NCI-H460 (cell line): ENCODE measurements around the gene AMBN. TPM values are rescaled to one million over a fixed set of nuclear protein-coding genes. Genes with fewer than 3 reads are reported as not detected.
A peak's percentile ranks its signal among the peaks of the same experiment; 100 is the strongest.

ENCODE experiments used
- DNase-seq: peaks from one replicate; pipeline ENCODE4 v3.0.0-alpha.2; 2016; ENCODE audit warnings: low read depth; ENCODE audit errors: extremely low read depth
- polyA plus RNA-seq: library from polyadenylated mRNA; depleted of rRNA; stranded (reverse); fragments of >200 nt; gene quantifications from 2 replicates; pipeline ENCODE4 v1.2.3, GENCODE V29; 2014; cell fraction: nucleus; rRNA removed
- total RNA-seq: library from RNA; depleted of rRNA; stranded (reverse); fragments of >200 nt; shearing (Covaris generic); gene quantifications from 2 replicates; pipeline ENCODE4 v1.2.3, GENCODE V29; 2014; rRNA removed

AMBN gene, protein sequence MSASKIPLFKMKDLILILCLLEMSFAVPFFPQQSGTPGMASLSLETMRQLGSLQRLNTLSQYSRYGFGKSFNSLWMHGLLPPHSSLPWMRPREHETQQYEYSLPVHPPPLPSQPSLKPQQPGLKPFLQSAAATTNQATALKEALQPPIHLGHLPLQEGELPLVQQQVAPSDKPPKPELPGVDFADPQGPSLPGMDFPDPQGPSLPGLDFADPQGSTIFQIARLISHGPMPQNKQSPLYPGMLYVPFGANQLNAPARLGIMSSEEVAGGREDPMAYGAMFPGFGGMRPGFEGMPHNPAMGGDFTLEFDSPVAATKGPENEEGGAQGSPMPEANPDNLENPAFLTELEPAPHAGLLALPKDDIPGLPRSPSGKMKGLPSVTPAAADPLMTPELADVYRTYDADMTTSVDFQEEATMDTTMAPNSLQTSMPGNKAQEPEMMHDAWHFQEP
- total RNA-seq, result not detected in 2 replicates
- polyA plus RNA-seq, result not detected in 2 replicates

DNA sequence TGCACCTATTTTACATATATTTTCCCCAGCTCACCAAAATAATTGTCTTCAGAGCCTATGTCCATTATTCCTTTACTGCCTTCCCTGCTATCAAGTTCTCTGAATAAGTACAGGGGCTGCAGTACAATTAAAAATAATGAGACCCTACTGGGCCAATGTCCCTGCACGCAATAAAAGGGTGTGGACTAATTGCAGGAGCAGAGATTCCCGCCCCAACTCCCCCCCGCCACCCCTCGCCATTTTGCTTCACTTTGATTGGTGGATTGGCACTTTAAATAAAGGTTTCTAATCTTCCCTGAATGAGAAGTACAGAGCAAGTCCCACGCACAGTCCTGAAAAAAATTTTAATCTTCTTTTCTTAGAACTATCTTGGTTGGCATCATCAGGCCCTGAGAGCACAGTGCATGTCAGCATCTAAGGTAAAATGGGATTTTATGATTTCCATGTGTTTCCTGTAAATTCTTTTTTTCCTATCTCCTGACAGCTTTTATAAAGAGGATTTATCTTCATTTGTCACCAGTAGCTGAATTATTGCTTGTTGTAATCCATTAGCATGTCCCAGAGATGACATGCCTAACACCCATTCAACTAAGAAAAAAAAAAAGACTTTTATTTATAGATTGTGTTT lies at the start of gene AMBN:
Gene AMBN (plus strand): TSS at position 302 of the 628 bp plus-strand sequence. CDS start 103 bp downstream, at position 405.
- no peak for DNase-seq

DNA sequence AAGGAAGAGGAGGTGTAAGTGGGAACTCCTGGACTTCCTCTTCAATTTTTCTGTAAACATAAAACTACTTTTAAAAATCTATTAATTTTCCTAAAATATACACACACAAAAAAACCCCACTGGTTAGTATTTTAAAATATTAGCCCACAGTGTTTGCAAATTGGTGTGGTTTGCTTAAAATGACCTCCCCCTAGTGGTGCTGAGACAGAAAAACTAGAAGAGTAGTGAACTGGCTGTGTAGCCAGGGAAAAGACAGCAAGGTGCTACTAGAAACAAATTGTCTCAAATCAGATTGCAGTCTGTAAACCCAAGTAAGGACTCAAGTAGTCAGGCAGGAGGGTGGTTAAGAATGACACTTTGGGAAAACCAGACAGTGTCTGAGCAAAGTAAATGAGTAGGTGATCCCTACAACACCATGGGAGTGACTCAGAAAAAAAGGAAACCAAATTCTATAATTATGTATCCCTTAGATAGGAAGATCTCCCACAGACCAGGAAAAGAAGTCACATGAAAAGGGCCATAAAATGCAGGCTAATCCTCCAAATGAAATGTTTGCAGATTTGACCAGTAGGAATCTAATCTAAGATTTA lies 47.7 kb upstream of the AMBN start:
- peak; percentile 3 for DNase-seq

DNA sequence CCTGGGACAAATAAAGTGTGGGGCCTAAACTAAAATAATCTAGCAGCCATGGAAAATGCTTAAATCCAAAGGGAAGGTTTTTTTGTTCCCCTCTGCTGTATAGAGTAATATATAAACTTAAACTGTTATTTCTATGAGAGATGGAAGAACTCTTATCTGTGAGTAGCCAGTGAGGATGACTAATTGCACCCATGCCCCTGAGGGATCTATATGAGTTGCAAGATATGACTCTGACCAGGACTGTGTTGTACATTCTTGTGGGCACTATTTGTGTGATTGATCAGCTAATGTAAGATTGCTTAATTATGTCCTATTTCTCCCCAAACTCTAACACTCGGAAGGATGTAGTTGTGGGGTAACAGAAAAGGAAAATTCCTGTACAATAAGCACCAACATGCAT lies 35.2 kb upstream of the AMBN start:
- DNase-seq, result no peak

DNA sequence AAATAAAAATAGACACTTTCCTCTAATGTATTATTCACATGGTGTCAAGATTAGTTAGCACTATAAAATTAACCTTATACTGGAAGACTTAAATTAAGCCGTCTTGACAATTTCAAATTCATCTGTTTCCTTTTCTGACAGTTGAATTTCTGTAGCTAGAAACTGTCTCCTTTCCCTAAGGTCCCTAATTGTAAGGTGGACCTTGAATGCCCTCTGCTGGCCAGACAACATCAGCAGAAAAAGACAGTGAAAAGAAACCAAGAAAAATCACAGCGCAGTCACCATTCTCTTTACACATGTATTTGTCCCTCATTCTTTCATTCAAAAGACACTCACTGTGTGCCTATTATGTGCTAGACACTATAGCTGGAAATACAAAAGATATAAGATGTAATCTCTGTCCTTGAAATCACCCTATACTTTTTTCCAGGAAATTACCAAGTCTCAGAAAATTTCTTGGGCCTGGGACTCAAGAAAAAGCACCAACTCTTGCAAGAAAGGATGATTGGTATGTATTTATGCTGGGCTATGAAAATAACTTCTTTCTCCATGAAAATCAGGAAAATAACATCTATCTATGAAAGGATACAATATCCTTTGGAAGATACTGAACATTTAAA lies 32.7 kb upstream of the AMBN start:
- DNase-seq, result peak; percentile 41

DNA sequence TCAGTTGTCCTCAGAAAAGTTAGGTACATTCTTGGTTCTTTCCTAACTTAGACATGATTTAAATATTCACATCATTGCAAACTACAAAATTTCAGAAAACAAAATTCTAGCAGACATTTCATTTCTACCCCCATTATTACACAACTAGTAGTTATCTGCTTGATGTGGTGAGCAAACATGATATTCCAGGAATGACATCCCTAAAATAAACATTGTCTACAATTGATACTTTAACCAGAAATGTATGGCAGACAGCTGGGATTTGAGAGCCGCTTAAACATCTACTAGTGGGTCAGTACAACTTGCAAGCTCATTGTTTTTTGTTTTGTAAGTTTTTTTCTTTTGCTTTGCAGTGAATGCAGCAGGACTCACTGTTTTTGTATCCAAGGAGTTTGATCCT lies 32.1 kb upstream of the AMBN start:
- DNase-seq, result no peak

DNA sequence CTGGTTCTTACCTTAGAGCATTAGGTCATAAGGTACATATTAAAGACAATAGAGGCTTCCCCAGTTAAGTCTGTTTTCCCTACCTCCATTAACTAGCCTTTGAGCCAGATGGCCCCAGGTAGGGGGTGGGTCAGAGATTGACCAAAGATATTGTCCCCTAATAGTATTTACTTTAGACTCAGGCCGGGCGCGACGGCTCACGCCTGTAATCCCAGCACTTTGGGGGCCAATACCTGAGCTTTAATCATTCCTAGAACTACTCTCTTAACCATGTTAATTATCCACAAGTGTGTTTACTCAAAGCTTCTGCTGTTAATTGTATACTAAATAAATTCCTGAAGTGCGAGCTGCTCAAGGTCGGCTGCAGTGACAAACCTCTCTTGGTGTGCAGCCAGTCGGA lies 28.0 kb upstream of the AMBN start:
- DNase-seq, result no peak

DNA sequence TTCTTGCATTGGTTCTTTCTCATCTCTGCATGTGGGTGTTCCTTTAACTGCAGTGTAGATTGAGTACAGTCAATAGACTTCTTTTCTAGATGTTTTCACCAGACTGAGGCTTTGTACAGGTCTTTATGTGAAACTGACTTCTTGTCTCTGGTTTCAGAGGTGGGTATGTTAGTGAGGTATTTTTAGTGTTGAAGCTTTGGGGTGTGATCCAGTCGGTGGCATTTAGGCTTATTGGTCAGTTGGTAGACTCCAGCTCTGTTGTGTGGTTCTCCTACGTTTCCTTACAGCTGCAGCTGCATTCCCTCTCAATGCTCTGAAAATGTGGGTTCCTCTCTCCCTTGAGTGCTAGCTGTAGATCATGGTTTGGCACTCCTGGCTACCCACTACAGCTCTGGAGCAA lies 21.3 kb upstream of the AMBN start:
- DNase-seq, result no peak

DNA sequence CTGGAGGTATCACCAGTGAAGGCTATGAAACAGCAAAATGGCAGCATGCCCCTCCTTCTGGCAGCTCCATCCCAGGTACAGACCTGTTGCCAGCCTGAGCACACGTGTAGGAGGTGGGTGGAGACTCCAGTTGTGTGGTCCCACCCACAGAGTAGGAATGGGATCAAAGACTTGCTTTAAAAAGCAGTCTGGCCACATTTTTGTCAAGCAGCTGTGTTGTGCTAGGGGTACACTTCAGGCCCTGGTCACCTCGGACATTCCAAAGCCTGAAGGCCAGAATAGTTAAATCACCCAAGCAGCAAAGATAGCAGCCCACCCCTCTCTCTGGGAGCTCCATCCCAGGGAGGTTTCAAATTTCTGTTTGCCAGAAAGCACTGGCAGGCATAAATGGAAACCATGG lies 20.3 kb upstream of the AMBN start:
- no peak for DNase-seq

DNA sequence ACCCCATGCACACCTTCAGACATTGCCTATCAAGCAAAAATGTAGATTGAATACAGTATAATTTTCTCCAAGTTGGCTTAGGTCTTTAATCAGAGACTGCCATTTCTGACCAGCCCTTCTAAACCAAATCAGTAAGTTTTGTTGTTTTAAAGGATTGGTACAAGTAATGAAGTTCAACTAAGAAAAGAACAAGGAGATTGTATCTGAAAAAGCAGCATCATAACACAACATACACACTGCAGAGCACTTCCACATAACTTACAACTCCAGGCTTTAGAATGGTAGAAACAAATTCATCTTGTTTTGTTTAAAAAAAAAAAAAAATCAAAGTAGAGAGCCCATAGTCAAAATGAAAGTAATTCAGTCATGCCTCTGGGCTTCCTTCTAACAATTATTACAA lies 16.1 kb upstream of the AMBN start:
- no peak for DNase-seq

DNA sequence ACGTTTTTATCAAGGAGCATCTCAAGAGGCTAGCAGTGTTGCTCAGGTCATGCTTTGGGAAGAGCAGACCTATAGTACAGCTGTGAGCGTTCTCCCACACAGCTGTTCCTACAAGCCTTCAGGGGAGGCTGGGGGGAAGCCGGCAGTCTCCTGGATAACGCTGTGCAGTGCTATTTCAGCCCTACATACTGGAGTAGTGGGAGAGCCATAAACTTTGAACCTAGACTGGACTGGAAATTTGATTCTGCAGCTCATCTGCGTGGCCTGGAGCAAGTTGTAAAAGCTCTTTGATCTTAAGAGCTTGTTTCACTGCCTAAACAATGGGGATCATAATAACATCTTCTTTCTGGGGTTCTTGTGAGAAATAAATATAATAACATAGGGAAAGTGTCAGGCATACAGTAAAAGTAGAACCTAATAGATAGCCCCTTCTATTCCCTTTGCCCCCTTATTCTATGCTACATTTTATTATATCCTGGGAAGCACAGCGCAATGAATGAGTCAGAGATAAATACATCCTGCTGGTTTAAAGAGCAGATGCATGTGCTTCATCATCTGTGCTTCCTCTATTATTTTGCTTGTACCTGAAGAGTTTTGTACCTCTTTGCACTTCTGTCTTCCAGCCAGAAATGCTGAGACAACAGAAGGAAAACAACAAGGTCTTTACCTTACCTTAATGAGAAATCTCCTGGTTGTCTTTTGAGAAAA lies 14.7 kb upstream of the AMBN start:
- DNase-seq, result no peak

DNA sequence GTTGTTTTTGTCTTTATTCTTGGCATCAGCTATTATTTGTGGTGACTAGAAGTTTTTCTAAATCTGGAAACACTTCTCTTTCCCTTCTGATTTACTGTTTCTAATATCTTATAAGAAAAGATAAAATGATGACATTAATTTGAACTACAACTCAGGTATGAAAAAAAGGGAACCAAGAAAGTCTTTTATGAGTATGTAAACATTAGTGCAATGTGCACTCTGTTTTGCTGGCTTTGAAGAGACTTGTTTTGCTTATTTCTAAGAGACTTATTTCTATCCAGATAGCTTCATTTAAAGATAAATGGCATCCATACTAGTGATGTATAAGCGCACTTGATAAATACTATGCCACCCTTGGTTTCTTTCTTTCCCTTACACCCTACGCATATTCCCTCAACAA lies 10.1 kb upstream of the AMBN start:
- no peak for DNase-seq

DNA sequence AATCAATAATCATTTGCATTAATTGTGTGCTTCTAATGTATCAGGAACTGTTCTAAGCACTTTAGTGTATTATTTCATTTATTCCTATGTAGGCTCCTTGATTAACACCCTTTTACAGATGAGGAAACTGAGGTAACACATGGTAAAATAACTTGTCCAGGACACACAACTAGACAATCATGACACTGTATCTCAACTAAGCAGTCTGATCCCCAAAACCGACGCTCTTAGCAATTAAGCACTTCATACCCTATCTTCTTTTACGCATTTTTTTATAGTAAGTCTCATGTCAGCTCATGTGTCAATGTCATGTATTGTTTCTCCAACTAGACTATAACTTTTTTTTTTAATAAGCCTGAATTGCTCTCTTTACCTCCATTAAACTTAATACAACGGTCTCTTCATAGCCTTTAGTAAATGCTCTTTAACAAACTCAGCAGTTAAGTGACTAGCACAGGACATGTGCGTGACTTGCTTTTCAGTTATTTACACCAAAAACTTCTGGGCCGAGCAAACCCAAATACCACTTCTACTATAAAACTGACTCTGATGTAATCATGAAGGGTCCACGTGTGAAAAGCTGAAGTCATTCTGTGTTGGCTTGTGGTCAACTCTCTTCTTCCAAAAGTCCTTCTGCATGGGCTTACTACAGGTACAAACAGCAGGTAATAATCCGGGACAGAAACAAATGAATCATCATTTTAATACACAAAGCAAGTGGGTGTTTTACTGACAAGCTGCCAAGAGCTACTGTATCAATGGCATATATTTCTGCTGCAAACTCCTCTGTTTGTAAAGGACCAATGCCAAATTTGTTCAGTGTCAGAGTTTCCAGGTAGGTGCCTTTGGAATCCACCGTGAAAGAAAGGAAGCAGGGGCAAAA lies 7.9 kb upstream of the AMBN start:
- DNase-seq, result no peak

DNA sequence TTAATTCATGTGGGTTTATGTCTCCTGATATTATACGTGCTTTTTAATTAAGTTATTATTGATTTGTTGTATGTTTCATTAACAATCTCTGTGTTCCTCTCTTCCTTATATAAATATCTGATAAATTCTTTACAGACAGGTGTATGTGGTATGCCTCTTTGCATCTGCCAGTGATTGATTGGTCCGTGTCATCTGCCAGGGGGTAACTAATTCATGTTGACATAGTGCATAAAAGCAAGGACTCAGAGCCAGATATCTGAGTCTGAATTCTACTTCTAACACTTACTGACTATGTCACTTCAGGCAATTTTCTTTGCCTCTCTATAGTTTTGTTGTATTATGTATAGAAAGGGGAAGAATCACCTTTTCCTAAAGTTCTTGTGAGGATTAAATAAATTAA lies 5.2 kb upstream of the AMBN start:
- no peak for DNase-seq

DNA sequence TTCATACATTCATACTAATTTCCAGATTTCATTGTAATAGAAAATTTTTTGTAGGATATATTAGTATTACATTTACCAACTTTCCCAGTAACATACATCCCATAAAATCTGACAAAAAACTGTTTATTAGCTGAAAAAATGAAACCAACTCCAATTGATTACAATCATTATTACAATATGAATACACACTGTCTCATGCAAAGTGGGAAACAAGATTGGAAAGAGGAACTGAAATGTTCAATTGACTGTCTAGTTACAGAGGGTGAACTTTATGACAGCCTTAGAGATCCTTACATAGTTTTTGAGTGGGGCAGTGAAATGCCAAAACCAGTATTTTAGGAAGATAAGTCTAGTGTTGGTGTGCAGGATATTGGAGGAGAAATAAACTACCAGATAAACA lies 2.3 kb upstream of the AMBN start:
- no peak for DNase-seq

DNA sequence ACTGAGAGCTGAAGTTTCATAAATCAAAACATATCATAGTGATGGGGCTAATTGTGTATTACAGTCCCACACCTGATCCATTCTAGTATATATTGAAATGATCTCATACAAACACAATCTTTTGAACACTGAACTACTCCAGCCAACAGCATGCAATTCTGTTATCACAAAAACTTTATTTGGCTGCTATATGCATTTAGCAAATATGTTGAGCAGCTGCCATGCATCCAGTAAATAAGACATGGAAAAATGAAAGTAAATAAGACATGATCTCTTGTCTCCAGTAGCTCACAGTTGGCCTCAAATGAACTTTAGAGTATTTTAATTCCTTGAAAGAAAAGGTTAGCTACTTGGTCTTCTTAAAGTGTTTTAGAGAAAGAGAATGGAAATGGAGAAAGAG lies 2.1 kb downstream of the AMBN start:
- no peak for DNase-seq

DNA sequence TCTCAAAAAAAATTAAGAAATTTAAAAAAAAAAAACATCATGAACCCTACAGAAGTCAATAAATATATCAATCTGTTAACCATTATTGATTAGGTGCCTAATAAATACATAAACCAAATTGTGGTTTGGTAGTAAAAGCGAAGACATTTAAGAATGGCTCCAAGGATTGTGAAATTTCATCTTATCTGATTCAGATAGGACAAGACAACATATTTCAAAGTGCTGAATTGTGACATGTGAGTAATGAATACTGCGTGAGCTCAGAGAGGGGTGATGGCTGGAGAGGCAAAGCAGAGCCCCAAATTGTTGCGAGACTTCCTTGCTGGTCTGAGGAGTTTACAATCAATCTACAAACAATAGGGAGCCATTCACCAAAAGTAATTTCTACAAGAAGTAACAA lies 8.2 kb downstream of the AMBN start:
- DNase-seq, result no peak

DNA sequence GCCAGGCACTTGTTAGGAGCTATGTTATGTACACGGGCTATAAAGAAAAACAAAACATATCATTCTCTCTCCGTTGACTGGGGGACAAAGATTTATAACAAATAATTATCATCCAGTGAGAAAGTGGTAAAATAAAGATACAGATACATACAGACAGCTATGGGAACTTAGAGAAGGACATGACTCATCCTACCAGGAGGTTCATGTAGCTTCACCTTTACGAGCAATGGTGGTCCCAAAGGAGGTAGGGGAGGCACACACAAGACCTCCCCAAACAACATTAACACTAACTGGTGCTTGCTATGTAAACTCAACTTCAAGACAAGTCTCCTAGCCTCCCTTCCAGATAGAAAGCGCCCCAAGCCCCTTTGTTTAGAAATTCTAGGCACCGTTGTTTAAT lies 8.9 kb downstream of the AMBN start:
- no peak for DNase-seq

DNA sequence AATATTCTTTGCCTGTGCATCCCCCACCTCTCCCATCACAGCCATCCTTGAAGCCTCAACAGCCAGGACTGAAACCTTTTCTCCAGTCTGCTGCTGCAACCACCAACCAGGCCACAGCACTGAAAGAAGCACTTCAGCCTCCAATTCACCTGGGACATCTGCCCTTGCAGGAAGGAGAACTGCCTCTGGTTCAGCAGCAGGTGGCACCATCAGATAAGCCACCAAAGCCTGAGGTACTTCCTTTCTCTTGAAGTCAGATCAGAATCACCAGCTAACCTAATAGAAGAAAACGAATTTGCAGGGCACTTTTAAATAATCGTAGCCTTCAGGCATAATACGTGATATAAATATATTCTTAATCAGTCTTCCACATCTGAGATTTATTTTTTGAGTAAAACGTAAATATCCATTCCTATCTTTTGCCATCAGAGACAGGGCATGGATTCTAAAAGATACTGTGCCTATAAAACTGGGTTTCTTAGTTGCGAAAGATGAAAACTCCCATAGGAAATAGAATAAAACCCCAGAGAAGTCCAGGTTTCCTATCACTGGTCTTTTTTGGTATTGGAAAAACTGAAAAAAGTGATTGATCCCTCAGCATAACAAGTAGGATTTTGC lies 9.5 kb downstream of the AMBN start:
- peak; percentile 67 for DNase-seq

DNA sequence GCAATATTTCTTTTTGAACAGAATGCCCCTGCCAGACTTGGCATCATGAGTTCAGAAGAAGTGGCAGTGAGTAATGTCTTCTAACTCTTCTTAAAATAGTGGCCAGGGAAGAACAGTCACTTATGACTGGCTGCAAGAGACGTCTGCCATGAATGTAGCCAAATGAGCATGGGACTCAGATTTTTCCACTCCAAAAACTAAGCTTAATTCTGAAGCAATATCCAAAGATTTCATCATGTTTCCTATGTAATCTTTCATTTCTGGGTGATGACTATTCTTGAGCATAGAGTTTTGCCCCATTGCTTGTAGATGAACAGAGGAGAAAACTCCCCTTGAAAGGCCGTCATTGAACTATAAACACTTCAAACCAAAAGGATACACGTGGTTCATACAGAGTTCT lies 11.8 kb downstream of the AMBN start:
- DNase-seq, result no peak
